ENCODE results near the gene SEC61B.

The SEC61B gene
- 47.8 to 106 (median 61.7) reads per million in 17 experiments for total RNA-seq

DNA sequence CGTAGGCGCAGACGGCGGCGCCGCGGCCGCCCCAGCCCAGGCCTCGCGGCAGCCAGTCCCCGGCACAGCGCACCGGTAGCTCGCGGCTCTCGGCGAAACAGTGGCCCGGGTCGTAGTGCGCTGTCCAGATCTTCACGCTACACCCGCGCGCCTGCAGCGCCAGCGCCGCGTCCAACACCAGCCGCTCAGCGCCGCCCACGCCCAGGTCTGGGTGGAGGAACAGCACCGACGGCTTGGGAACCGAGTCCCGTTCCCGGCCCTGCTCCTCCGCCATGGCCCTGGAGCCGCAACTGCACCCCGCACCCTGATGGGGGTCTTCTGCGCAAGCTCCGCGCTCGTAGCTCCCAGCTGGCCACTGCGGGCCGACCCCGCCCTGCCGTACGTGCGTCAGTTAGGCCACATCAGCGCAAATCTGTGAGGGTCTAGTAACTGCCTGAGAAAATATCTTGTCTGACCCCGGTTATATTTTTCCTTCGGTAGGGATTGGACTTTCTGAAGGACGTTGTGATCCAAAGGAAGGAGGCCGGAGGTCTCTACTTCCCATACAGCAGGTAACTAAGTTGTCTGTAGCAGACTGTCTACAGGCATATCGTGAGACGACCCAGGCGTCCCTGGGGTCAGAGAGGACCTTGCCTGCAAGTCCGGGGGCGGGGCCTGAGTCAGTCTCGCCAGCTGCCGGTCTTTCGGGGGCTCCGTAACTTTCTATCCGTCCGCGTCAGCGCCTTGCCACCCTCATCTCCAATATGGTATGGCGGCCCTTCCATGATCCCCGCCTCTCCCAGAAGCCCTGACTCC is at the start of gene SEC61B, which contains the start of gene ALG2:
Gene SEC61B, plus strand, starts transcription at position 662 of the 795 bp plus-strand sequence. Its CDS starts 82 bp downstream, at position 744.
Gene ALG2, minus strand, starts transcription at position 322 of the 795 bp plus-strand sequence. Its CDS starts 48 bp downstream, at position 274.
- peak; percentile 95 to 98 (median 98) for DNase-seq

GRCh38 chr9:99173570-99174504 is 48.2 kb upstream of the SEC61B start:
- no peak for DNase-seq

GRCh38 chr9:99176527-99177013 is 45.5 kb upstream of the SEC61B start:
- no peak for DNase-seq

- DNase-seq: no peak
Observed at GRCh38 chr9:99177576-99178366, 44.3 kb upstream of the SEC61B start.

DNA sequence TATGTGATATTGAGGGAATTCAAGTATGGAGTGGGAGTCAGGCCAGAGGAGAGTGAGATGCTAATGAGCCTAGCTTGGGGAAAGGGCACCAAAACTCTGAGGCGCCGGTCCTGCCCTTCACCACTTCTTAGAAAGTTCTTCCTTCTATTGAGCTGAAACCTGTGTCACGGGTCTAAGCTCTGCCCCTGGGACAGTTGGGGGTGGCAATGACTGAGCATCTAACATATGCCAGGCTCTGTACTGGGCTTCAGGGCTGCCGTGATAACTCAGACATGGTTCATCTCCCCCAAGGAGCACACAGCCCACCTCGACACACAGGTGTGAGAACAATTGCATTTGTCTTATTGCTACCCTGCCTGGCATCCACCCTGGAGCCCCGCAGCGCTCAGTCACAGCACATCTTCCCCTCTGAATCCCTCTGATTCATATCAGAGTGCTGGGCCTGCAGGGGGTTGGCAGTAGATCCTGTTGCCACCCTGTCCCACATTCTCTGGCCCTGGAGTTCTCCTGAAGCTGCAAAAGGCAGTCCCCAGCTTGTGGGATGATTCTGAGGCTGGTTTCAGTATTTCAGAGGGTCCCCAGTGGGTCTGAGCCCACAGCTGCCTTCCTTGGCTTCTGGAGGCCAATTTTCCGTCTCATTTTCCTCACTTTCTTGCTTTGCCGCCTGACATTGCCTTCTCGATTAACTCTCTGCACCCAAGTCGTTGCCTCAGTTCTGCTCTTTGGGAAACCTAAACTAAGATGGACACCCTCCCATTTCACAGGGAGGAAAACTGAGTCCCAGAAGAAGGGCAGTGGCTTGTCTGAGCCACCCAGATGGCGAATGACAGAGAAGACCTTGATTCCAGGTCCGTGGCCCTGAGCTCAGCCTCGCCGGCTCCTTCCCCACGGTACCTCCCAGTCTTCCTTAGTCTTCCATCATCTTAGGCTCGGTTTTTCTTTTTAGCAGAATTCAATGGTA is 42.9 kb upstream of the SEC61B start:
- no peak for DNase-seq

DNA sequence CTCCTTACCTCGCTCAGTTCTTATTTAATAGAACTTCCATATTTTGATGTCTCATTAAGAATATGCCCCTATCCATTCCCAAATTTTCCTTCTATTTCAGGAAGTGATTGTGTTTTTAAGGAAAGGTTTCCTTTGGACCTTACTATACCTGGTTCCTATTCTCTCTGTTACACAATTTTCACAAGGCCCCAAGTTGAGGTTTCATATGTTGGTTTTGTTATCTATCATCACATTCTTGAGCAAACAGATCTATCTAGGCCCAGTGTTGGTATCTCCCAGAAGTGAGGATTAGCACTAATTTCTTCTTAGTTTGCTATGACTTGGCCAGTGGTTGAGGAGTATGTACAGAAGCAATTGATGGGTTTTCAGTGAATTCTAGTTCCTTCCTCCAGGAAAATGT is 41.9 kb upstream of the SEC61B start:
- DNase-seq: no peak

GRCh38 chr9:99180662-99181061 is 41.4 kb upstream of the SEC61B start:
- DNase-seq: no peak

GRCh38 chr9:99181206-99181605 is 40.9 kb upstream of the SEC61B start:
- no peak for DNase-seq

DNA sequence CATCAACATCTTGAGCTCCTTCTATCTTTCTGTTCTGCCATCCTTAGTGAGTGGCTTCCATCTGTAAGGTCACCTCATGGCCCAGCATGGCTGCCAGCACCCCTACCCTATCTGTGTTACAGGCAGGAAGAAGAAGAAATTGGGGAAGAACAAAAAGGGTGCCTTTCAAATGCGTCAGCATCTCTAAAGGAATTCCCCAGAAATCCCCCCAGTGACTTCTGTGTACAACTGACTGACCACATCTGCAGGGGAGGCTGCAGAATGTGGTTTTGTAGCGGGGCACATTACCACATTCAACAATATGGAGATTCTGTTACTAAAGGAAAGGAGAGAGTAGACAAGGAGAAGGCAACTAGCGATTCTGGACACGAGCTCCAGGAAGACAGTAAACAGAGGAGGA is 40.5 kb upstream of the SEC61B start:
- DNase-seq: peak; percentile 73 to 91 (median 83)

DNA sequence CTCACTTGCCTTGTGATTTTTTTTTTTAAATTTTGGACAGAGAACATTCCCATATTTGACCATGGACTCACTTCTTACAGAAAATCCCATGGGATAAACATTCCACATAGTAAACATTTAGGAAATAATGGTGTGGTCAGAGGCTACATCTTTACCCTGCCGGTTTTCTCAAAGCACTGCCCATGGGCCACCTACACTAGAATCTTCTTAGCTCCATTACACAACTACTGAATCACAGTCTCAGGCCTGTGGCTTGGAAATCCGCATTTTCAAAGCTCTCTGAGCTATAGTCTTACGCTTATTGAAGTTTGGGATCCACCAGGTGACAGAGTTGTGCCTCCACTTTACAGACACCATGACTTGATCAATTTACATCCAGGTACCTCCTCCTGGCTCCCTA is 39.7 kb upstream of the SEC61B start:
- peak in 3 of 4 experiments; percentile 16 to 32 (median 30) for DNase-seq

DNA sequence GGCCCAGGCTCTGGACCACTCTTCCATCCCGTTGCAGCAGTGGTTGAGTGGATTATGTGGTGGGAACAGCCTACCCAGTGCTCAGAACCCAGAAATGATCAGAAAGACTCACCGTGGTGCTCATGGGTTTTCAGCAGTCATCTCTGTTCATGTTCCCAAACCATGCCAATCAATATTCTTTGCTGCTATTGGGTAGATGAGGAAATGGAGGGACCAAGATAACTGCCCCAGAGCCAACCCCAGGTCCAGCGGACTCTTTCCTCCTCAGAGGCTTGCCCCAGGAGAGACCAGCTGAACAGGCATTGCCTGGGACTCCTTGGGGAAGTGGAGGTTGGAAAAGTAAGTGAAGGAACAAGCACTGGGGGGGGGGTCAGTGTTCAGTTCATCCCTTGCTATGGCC is 38.5 kb upstream of the SEC61B start:
- no peak for DNase-seq

GRCh38 chr9:99184110-99184474 is 38.0 kb upstream of the SEC61B start:
- DNase-seq: peak in 1 of 4 experiments; percentile 22

- peak; percentile 87 to 90 (median 88) for DNase-seq
Observed at GRCh38 chr9:99184475-99185347, 37.4 kb upstream of the SEC61B start.

DNA sequence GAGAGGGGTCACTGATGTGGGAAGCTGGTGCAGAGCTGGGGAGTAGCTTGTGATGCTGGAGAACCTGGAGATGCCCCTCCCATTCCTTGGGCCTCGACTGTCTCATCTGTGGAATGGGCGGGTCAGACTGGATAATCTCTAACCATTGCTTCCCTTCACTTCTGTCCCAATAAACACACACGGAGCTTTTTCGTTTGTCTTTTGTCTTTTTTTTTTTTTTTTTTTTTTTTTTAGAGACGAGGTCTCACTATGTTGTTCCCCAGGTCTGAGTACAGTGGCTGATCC is 36.8 kb upstream of the SEC61B start:
- DNase-seq: no peak

- DNase-seq: no peak
Observed at GRCh38 chr9:99185934-99186333, 36.1 kb upstream of the SEC61B start.

GRCh38 chr9:99187311-99187710 is 34.8 kb upstream of the SEC61B start:
- peak in 1 of 4 experiments; percentile 35 for DNase-seq

DNA sequence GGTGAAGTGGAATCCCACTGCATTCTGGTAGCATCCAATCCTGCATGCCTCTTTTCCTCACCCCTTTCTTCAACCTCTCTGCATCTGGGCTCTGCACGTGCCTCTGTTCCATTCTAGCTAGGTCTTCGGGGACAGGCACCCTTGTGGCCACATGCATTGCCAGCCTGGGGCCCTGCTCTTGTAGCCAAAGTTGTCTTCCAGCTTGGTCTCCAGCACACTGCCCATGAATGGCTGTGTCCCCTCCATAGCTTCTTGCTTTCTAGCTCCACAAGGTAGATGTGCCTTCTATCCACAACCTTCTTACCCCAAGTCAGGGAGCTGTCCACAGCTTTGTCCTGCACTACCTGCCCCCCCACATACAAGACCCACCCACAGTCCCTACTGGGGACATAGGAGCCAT is 32.9 kb upstream of the SEC61B start:
- DNase-seq: no peak

DNA sequence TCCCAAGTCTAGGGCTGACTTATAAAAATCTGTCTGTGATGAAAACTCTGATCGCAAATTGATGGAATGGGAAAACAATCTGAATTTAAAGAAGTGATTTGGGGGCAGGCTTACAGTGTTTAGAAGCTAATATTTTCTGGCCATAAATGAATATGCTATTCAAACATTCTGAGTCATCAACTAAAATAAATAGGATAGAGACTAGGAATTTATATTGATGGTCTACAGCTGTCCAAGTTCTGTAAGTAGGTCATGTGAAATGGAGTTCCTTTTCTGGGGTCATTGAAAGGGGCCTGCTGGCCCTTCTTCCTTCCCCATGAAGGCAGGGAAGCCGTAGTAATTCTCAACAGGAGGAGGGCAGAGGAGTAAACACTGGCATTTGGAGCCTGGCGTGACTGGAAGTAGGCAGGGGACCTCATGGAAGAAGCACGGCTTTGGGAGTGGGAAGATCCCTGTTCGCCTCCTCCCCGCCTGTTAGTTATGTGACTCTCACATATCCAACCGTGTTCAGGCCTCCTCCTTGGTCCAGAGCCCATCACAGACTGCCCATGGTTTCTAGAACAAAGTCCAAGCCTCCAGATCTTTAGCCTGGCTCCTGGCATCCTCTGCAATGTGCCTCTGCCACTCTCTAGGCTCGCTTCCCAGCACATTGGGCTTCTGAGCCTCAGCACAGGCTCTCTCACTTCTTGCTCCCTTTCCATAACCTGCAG is 32.0 kb upstream of the SEC61B start:
- DNase-seq: no peak

- DNase-seq: no peak
Observed at GRCh38 chr9:99190597-99191283, 31.3 kb upstream of the SEC61B start.

Data from suppressor macrophage (primary cell).